ENCODE data around the gene PKIB. TPM values are rescaled to one million over a fixed set of nuclear protein-coding genes. Genes with fewer than 3 reads are reported as not detected.
"Not testable (repeated sequence)": the region's sequence is repeated elsewhere in the genome, so short reads cannot be mapped to it uniquely, and the experiment has no call there.

Gene PKIB
- total and polyA plus RNA-seq, 9 donors = 0.71 to 4.8 (median 1.6) TPM

DNA sequence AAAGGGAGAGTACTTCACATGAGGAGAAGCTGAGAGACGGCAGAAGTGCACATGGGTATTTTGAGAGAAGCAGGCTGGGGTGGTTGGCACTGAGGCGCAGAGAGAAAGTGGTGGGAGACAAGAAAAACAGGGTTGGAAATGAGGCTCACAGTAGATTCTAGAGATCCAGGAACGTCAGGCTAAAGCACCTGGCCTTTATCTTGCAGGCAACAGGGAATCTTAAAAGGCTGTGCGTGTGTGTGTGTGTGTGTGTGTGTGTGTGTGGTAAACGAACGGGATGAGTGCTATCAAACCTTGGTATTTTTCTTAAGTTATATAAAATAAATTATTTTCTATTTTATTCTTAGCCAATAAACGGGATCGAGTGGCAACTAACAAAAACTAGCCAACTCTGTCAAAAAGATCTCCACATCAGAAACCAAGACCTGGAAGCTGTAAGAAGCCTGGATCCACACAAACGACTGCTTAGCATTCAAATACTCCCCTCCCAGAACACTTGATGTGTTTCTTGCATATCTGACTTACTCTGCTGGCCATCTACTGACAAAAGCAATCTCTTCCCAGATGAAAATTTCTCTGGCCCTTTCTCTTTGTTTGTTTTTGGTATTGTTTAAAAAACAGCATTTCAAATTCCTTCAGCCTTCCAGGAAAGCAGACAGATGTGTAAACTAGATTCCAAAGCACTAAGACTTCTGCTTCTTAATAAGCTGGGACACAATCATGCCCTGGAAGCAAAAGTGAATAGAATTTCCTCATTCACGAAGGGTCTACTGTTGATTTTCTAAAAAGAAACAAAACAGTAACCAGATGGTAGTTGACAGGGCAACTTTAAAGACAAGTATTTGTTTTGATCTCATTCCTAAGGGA is 124.6 kb downstream of the PKIB start:
- peak; percentile 21 for DNase-seq
- H3K27ac ChIP-seq (ENCODE audit: low read length) = peak overlapping the region; percentile 73
- 63% methylated on average over 3 of the region's 10 CpGs for WGBS (ENCODE audit: insufficient coverage)
- no peak overlapping the region for H3K4me3 ChIP-seq (ENCODE audit: low read length)
- peaks cover 5% of the 10 kb centered on the region for H3K4me1 ChIP-seq (ENCODE audit: control insufficient read depth, insufficient read depth, low read length)
- H3K27me3 ChIP-seq (ENCODE audit: control insufficient read depth, insufficient read depth, low read length) = no peaks in the 10 kb centered on the region
- no peaks in the 10 kb centered on the region for H3K36me3 ChIP-seq (ENCODE audit: control insufficient read depth, insufficient read depth, low read length)
- H3K9me3 ChIP-seq (replicated peaks; ENCODE audit: control insufficient read depth, low read depth, low read length) = no peaks in the 10 kb centered on the region

DNA sequence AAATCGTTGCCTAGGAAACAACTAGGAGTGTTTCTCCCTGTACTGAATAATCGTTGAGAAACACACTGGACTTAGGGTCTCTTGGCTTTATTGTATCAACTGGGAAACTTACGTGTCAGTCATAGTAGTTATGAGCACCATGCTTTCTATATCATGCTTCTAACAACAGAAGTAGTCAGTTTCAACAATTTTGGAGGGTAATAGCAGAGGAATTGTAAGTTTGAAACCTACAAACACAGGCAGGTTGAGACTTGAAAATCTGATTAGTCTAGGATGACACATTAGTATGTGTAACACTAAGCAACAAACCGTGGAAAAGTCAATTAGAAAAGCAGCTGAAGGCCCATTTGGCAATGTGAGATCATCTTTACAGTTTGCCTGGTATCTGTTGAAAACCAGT is 125.4 kb downstream of the PKIB start:
- H3K36me3 ChIP-seq (ENCODE audit: control insufficient read depth, insufficient read depth, low read length) = no peaks in the 10 kb centered on the region
- 20% methylated on average over 1 of the region's 4 CpGs for WGBS (ENCODE audit: insufficient coverage)
- H3K9me3 ChIP-seq (replicated peaks; ENCODE audit: control insufficient read depth, low read depth, low read length) = no peaks in the 10 kb centered on the region
- peaks cover 5% of the 10 kb centered on the region for H3K4me1 ChIP-seq (ENCODE audit: control insufficient read depth, insufficient read depth, low read length)
- peak; percentile 73 for DNase-seq
- H3K27me3 ChIP-seq (ENCODE audit: control insufficient read depth, insufficient read depth, low read length) = no peaks in the 10 kb centered on the region
- no peak overlapping the region for H3K4me3 ChIP-seq (ENCODE audit: low read length)
- H3K27ac ChIP-seq (ENCODE audit: low read length) = peak overlapping the region; percentile 73

DNA sequence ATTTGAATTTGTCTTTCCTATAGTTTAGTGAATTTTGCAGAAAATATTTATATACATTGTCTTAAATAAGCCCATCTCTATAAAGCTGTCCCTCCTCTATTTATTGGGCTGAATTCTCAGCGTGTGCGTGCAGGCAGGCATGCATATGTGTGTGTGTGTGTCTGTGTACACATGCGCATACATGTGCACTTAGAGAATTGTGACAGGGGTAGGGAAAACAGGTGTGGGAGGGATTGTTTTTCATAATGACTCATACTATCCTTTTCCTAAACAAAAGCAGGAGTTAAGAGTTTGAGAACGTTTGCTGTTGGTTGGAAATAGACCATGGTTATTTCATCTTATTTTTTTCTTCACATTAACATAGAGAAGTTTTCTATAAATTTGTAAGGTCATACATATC is 126.0 kb downstream of the PKIB start:
- no CpG with 5 or more reads among the region's 4 CpGs for WGBS (ENCODE audit: insufficient coverage)
- Histone ChIP-seq H3K4me1 (ENCODE audit: control insufficient read depth, insufficient read depth, low read length) (peaks cover 5% of the 10 kb centered on the region), H3K9me3 (replicated peaks; ENCODE audit: control insufficient read depth, low read depth, low read length) (no peaks in the 10 kb centered on the region), H3K4me3 (ENCODE audit: low read length) (no peak overlapping the region), H3K27me3 (ENCODE audit: control insufficient read depth, insufficient read depth, low read length) (no peaks in the 10 kb centered on the region), H3K36me3 (ENCODE audit: control insufficient read depth, insufficient read depth, low read length) (no peaks in the 10 kb centered on the region), H3K27ac (ENCODE audit: low read length) (peak overlapping the region; percentile 73)
- DNase-seq = peak; percentile 77

DNA sequence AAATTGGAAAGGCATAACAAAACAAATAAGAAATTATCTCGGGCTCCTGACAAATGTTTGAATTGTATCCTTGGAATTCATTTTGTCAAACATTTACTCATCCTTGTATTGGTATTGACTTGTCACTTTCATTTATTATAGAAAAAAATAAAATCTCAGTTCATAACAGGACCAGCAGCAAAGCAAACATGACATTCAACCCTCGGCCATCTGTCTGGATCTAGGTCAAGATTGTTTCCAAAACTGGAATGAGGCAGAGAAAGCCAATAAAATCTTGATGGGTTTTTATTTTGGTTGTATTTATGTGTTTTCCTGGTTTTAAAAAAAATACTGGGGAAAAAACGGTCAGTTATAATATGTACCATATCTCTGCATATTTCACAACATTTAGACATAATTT is 126.4 kb downstream of the PKIB start:
- H3K27ac ChIP-seq (ENCODE audit: low read length) = peak overlapping the region; percentile 73
- no CpG with 5 or more reads among the region's 3 CpGs for WGBS (ENCODE audit: insufficient coverage)
- H3K9me3 ChIP-seq (replicated peaks; ENCODE audit: control insufficient read depth, low read depth, low read length) = no peaks in the 10 kb centered on the region
- H3K27me3 ChIP-seq (ENCODE audit: control insufficient read depth, insufficient read depth, low read length) = no peaks in the 10 kb centered on the region
- H3K4me3 ChIP-seq (ENCODE audit: low read length) = no peak overlapping the region
- peaks cover 5% of the 10 kb centered on the region for H3K4me1 ChIP-seq (ENCODE audit: control insufficient read depth, insufficient read depth, low read length)
- peak; percentile 78 for DNase-seq
- no peaks in the 10 kb centered on the region for H3K36me3 ChIP-seq (ENCODE audit: control insufficient read depth, insufficient read depth, low read length)

DNA sequence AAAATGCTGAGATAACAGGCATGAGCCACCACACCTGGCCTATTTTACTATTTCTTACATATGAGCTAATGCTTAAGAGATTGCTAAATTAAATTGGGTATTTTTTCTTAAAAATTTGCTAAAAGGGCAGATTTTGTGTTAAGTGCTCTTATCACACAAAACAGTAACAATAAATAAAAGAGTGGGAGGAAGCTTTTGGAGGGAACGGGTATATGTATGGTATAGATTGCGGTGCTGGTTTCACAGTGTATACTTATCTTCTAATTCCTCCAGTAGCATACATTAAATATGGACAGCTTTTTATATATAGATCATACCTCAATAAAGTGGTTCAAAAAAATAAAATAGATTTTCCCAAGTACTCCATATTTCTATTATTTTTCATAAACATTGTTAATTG is 129.9 kb downstream of the PKIB start:
- Histone ChIP-seq H3K27ac (ENCODE audit: low read length) (no peak overlapping the region), H3K4me1 (ENCODE audit: control insufficient read depth, insufficient read depth, low read length) (no peaks in the 10 kb centered on the region), H3K4me3 (ENCODE audit: low read length) (no peak overlapping the region), H3K36me3 (ENCODE audit: control insufficient read depth, insufficient read depth, low read length) (no peaks in the 10 kb centered on the region), H3K9me3 (replicated peaks; ENCODE audit: control insufficient read depth, low read depth, low read length) (no peaks in the 10 kb centered on the region), H3K27me3 (ENCODE audit: control insufficient read depth, insufficient read depth, low read length) (no peaks in the 10 kb centered on the region)
- DNase-seq = no peak
- WGBS (ENCODE audit: insufficient coverage) = no CpG with 5 or more reads among the region's 2 CpGs

DNA sequence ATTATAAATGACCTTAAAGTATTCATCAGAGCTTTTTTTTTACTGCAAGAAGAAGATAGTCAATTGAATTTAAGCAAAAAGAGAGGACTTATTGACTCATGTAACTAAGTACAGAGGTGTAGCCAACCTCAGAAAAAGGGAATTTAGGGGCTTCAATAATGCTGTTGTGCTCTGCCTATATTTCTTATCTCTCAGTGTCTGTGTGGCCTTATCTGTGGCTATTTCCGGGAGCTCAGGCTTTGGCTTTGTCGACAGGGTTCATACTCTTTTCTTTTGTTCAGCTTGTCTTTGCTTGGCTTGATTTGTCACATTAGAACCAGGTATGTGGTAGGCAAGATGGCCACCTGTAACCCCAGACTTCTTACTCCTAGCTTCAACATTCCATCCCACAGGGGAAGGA is 130.7 kb downstream of the PKIB start:
- no peak overlapping the region for H3K27ac ChIP-seq (ENCODE audit: low read length)
- H3K36me3 ChIP-seq (ENCODE audit: control insufficient read depth, insufficient read depth, low read length) = no peaks in the 10 kb centered on the region
- WGBS (ENCODE audit: insufficient coverage) = no CpG with 5 or more reads among the region's 2 CpGs
- no peaks in the 10 kb centered on the region for H3K4me1 ChIP-seq (ENCODE audit: control insufficient read depth, insufficient read depth, low read length)
- H3K27me3 ChIP-seq (ENCODE audit: control insufficient read depth, insufficient read depth, low read length) = no peaks in the 10 kb centered on the region
- no peak overlapping the region for H3K4me3 ChIP-seq (ENCODE audit: low read length)
- DNase-seq = no peak
- no peaks in the 10 kb centered on the region for H3K9me3 ChIP-seq (replicated peaks; ENCODE audit: control insufficient read depth, low read depth, low read length)

DNA sequence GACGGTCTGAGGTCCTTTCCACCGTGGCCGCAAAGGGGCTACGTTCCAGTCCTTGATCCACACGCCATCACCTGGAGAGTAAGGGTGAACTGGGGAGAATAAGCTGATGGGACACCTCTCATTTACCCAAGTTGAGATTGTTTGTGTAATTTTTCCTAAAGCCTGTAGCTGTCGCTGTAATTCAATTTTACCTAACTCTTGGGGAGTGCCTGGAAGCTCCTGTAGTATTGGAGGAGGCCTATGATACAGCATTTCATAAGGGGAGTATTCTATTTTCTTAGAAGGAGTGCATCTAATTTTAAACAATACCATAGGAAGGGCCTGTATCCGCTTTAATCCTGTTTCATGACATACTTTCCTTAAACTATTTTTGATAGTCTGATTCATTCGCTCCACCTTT is 134.0 kb downstream of the PKIB start:
- H3K9me3 ChIP-seq (replicated peaks; ENCODE audit: control insufficient read depth, low read depth, low read length); H3K4me3 ChIP-seq (ENCODE audit: low read length); H3K4me1 ChIP-seq (ENCODE audit: control insufficient read depth, insufficient read depth, low read length); H3K27ac ChIP-seq (ENCODE audit: low read length); H3K36me3 ChIP-seq (ENCODE audit: control insufficient read depth, insufficient read depth, low read length); DNase-seq; H3K27me3 ChIP-seq (ENCODE audit: control insufficient read depth, insufficient read depth, low read length): not testable (repeated sequence)
- 100% methylated on average over 1 of the region's 8 CpGs for WGBS (ENCODE audit: insufficient coverage)

DNA sequence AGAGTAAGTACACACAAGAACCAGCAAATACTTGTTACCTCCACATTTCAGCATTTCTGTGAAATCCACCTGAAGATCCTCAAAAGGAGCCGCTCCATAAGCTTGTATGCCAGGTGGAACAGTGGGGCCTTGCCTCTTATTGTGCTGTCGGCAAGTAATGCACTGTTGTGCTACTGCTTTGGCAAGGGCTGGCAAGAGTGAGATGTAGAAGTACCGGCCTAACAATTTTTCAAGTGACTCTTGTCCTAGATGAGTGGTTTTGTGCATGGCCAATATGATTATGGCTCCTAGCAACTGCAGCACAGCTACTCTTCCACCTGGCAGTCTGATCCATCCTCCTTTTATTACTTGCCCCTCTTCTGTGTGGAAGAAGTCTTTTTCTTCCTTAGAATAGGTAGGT is 134.7 kb downstream of the PKIB start:
- H3K27ac ChIP-seq (ENCODE audit: low read length); H3K4me3 ChIP-seq (ENCODE audit: low read length); H3K4me1 ChIP-seq (ENCODE audit: control insufficient read depth, insufficient read depth, low read length); H3K27me3 ChIP-seq (ENCODE audit: control insufficient read depth, insufficient read depth, low read length); DNase-seq; H3K9me3 ChIP-seq (replicated peaks; ENCODE audit: control insufficient read depth, low read depth, low read length); H3K36me3 ChIP-seq (ENCODE audit: control insufficient read depth, insufficient read depth, low read length): not testable (repeated sequence)
- WGBS (ENCODE audit: insufficient coverage) = 100% methylated on average over 1 of the region's 3 CpGs

DNA sequence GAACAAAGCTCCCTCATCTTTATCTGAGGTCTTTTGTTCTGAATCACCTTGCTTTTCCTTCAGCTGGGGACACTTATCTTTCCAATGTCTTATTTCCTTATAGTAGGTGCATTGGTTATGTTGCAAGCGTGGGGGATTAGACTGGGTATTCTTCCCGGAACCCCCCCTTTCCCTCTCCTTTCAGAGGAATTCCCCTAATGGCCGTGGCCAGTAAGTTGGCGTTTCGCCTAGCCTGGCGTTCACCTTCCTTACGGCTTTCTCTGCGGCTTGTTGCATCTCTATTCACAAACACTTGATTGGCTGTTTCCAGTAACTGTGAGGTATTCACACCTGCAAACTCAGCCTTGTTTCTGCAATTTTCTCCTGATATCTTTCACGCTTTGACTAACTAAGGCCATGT is 136.5 kb downstream of the PKIB start:
- WGBS (ENCODE audit: insufficient coverage) = 98% methylated on average over 6 of the region's 9 CpGs
- H3K27me3 ChIP-seq (ENCODE audit: control insufficient read depth, insufficient read depth, low read length) = no peaks in the 10 kb centered on the region
- H3K9me3 ChIP-seq (replicated peaks; ENCODE audit: control insufficient read depth, low read depth, low read length) = peaks cover 2% of the 10 kb centered on the region
- DNase-seq = no peak
- no peak overlapping the region for H3K4me3 ChIP-seq (ENCODE audit: low read length)
- no peaks in the 10 kb centered on the region for H3K4me1 ChIP-seq (ENCODE audit: control insufficient read depth, insufficient read depth, low read length)
- no peak overlapping the region for H3K27ac ChIP-seq (ENCODE audit: low read length)
- H3K36me3 ChIP-seq (ENCODE audit: control insufficient read depth, insufficient read depth, low read length) = no peaks in the 10 kb centered on the region

DNA sequence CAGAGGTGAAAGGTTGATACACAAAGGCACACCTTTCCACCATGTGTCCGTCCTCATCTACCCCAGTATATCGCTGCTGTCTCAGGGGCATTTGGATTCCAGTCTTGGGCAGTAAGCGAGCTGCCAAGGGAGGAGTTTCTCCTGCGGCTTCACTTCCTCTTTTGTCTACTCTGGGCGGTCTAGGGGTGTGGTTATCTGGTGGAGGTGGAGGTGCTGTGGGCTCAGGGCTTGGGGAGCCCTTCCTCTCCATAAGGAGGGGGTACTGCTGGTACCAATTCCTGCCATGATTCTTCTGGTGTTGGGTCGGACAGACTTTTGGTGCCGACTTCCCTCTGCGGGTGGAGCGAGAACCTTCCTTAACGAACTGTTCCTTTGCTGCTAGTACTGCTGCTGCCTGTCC is 137.4 kb downstream of the PKIB start:
- H3K9me3 ChIP-seq (replicated peaks; ENCODE audit: control insufficient read depth, low read depth, low read length) = peaks cover 2% of the 10 kb centered on the region
- H3K27ac ChIP-seq (ENCODE audit: low read length) = no peak overlapping the region
- H3K4me1 ChIP-seq (ENCODE audit: control insufficient read depth, insufficient read depth, low read length) = no peaks in the 10 kb centered on the region
- no CpG with 5 or more reads among the region's 10 CpGs for WGBS (ENCODE audit: insufficient coverage)
- DNase-seq = no peak
- no peaks in the 10 kb centered on the region for H3K27me3 ChIP-seq (ENCODE audit: control insufficient read depth, insufficient read depth, low read length)
- no peaks in the 10 kb centered on the region for H3K36me3 ChIP-seq (ENCODE audit: control insufficient read depth, insufficient read depth, low read length)
- H3K4me3 ChIP-seq (ENCODE audit: low read length) = no peak overlapping the region

DNA sequence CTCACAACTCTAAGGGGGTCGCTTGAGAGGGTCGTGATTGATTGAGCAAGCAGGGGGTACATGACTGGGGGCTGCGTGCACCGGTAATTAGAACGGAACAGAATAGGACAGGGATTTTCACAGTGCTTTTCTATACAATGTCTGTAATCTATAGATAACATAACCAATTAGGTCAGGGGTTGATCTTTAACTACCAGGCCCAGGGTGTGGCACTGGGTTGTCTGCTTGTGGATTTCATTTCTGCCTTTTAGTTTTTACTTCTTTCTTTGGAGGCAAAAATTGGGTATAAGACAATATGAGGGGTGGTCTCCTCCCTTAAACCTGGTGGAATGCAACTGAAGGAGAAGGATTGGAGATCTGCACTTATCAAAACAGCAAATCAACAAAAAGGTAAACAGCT is 138.7 kb downstream of the PKIB start:
- WGBS (ENCODE audit: insufficient coverage) = no CpG with 5 or more reads among the region's 5 CpGs

More for the DNA sequence above, 138.7 kb downstream of the PKIB start:
- not testable (repeated sequence) for H3K9me3 ChIP-seq (replicated peaks; ENCODE audit: control insufficient read depth, low read depth, low read length); H3K4me1 ChIP-seq (ENCODE audit: control insufficient read depth, insufficient read depth, low read length); H3K36me3 ChIP-seq (ENCODE audit: control insufficient read depth, insufficient read depth, low read length); H3K27ac ChIP-seq (ENCODE audit: low read length); DNase-seq; H3K27me3 ChIP-seq (ENCODE audit: control insufficient read depth, insufficient read depth, low read length); H3K4me3 ChIP-seq (ENCODE audit: low read length)
